Loucy (cell line): Measurements from ENCODE around the gene ANKS4B.

Experiments used
- CTCF ChIP-seq: fragments of 200-600 bp; sonication (generic); conservative IDR thresholded peaks from 2 replicates; pipeline ENCODE4 v1.5.1; 2014; ENCODE audit warnings: mild to moderate bottlenecking, antibody characterized with exemption, low read length
- EZH2phosphoT487 ChIP-seq: fragments of 200-600 bp; IDR thresholded peaks from 2 replicates; pipeline ENCODE4 v1.6.1; 2018; ENCODE audit warnings: antibody characterized with exemption, mild to moderate bottlenecking, moderate library complexity, borderline replicate concordance

GRCh38 chr16:21203155-21203797 lies 30.2 kb upstream of the ANKS4B start:
- TF ChIP-seq CTCF: no peak
- TF ChIP-seq EZH2phosphoT487: no peak
